ENCODE data around the gene NACC2.

NACC2 gene

GRCh38 chr9:136095070-136096058, at the start of gene NACC2:
Gene NACC2, minus strand, starts transcription at chr9:136095289. Its CDS starts 44,768 bp downstream, at chr9:136050521.
- peak in 17 of 56 donors; percentile 19 to 67 (median 39) for DNase-seq

GRCh38 chr9:136144450-136144849, 49.4 kb upstream of the NACC2 start:
- DNase-seq, result no peak

- no peak for DNase-seq
These were observed 48.3 kb upstream of the NACC2 start for GRCh38 chr9:136143215-136144001.

- DNase-seq, result no peak
These were observed 47.7 kb upstream of the NACC2 start for GRCh38 chr9:136142859-136143214.

GRCh38 chr9:136142414-136142796, 47.3 kb upstream of the NACC2 start:
- no peak for DNase-seq

- DNase-seq, result no peak
These were observed 46.8 kb upstream of the NACC2 start for GRCh38 chr9:136141682-136142413.

- DNase-seq, result peak in 11 of 56 donors; percentile 12 to 63 (median 30)
These were observed 45.9 kb upstream of the NACC2 start for GRCh38 chr9:136140966-136141365.

GRCh38 chr9:136140046-136140445, 45.0 kb upstream of the NACC2 start:
- DNase-seq, result no peak

GRCh38 chr9:136138566-136138965, 43.5 kb upstream of the NACC2 start:
- no peak for DNase-seq

- no peak for DNase-seq
These were observed 42.5 kb upstream of the NACC2 start for GRCh38 chr9:136137321-136138265.

- no peak for DNase-seq
These were observed 41.2 kb upstream of the NACC2 start for GRCh38 chr9:136136127-136136925.

GRCh38 chr9:136135326-136136126, 40.4 kb upstream of the NACC2 start:
- no peak for DNase-seq

- no peak for DNase-seq
These were observed 38.9 kb upstream of the NACC2 start for GRCh38 chr9:136133959-136134484.

- DNase-seq, result peak in 8 of 56 donors; percentile 19 to 76 (median 30)
These were observed 38.3 kb upstream of the NACC2 start for GRCh38 chr9:136133191-136133958.

GRCh38 chr9:136132512-136133050, 37.5 kb upstream of the NACC2 start:
- DNase-seq, result no peak

- no peak for DNase-seq
These were observed 36.8 kb upstream of the NACC2 start for GRCh38 chr9:136131629-136132511.

All from amygdala (tissue), 56 donors.